Heart left ventricle (tissue), 13 donors: ENCODE data around the gene TUBB3.

ENCODE experiments used
- POLR2A ChIP-seq, 2 donors: fragments of 450-650 bp; IDR thresholded peaks; one replicate each; pipeline ENCODE4 v1.6.1; 2017; ENCODE audit warnings: antibody characterized with exemption in 2 of 2, mild to moderate bottlenecking in 2 of 2, moderate library complexity in 2 of 2
- TF ChIP-seq, protein P1 (sequence below), 12 donors: fragments of 200-600 bp; sonication (generic) in 4 of 12; IDR thresholded peaks; one replicate each; pipeline versions ENCODE4 v1.5.0 to v1.8.0; 2018 to 2022; ENCODE audit warnings: antibody characterized with exemption in 12 of 12, mild to moderate bottlenecking in 5 of 12
- donor health status: ischemic (EF 13 %, LVEDD 7.1; RV severe dilation, severe dysfunction).
- donor health status: DM: no; HTN: yes; CAD: no.
- donor health status: DM: no; HTN: no; CAD: no.
- donor health status: ischemic (EF 25% LVEDD 6.9; RV normal size, moderate dysfunction).
- donor health status: ischemic (EF 25% LVEDD 5.7; RV mildly dilated, moderate dysfunction).
- donor health status: ischemic (EF 35%, LVEDD 5.7; RV mildly dilated, moderate dysfunction).
- donor health status: nonischemic (EF 11% LVEDD 7.7; RV severe dilation, severe dysfunction).
- donor health status: DM: yes; HTN: yes; CAD: no.
- donor health status: PGD.
- donor health status: ischemic (EF 29% LVEDD 5.4; RV normal size, mild dysfunction).
- donor health status: nonischemic (EF 23%, LVEDD 6.1; RV moderate dilation, normal function).

- TF ChIP-seq, protein P1, sequence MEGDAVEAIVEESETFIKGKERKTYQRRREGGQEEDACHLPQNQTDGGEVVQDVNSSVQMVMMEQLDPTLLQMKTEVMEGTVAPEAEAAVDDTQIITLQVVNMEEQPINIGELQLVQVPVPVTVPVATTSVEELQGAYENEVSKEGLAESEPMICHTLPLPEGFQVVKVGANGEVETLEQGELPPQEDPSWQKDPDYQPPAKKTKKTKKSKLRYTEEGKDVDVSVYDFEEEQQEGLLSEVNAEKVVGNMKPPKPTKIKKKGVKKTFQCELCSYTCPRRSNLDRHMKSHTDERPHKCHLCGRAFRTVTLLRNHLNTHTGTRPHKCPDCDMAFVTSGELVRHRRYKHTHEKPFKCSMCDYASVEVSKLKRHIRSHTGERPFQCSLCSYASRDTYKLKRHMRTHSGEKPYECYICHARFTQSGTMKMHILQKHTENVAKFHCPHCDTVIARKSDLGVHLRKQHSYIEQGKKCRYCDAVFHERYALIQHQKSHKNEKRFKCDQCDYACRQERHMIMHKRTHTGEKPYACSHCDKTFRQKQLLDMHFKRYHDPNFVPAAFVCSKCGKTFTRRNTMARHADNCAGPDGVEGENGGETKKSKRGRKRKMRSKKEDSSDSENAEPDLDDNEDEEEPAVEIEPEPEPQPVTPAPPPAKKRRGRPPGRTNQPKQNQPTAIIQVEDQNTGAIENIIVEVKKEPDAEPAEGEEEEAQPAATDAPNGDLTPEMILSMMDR (IDR thresholded peaks at IDR 0.05): no peak
- no peak for TF ChIP-seq POLR2A (IDR thresholded peaks at IDR 0.05)
These were observed 30.7 kb downstream of the TUBB3 start for GRCh38 chr16:89953671-89954406.
